Brain microvascular endothelial cell (primary cell): ENCODE measurements around the gene MIOX.
"Not testable (repeated sequence)": the region's sequence is repeated elsewhere in the genome, so short reads cannot be mapped to it uniquely, and the experiment has no call there.

ENCODE experiments used
- DNase-seq: peaks from one replicate; pipeline ENCODE4 v3.0.0-alpha.2; 2020
- H3K27ac ChIP-seq: fragments of 250-450 bp; sonication (Bioruptor Pico); 2 replicates; pipeline ENCODE4 v1.5.1; 2020; ENCODE audit warnings: mild to moderate bottlenecking, moderate library complexity
- H3K27me3 ChIP-seq: fragments of 250-450 bp; sonication (Bioruptor Pico); replicated peaks from 2 replicates; pipeline ENCODE4 v1.5.1; 2020; ENCODE audit warnings: mild to moderate bottlenecking
- H3K36me3 ChIP-seq: fragments of 250-450 bp; sonication (Bioruptor Pico); replicated peaks from 2 replicates; pipeline ENCODE4 v1.5.1; 2020; ENCODE audit warnings: mild to moderate bottlenecking
- H3K4me3 ChIP-seq: 2 replicates; pipeline ENCODE4 v1.5.1; 2011; ENCODE audit warnings: low read depth, mild to moderate bottlenecking, control low read depth, low read length, moderate library complexity
- CTCF ChIP-seq: IDR thresholded peaks from 2 replicates; pipeline ENCODE4 v1.5.1; 2011; ENCODE audit warnings: low read depth, mild to moderate bottlenecking, moderate library complexity, low read length, control low read depth, inconsistent platforms; ENCODE audit errors: missing control alignments
- in situ Hi-C: cut with HindIII; loops from 2 replicates; pipeline ENCODE4 v1.10.0; 2017; ENCODE audit warnings: low sequenced_read_pairs, low pct_ligation_motif_present

Gene MIOX

DNA sequence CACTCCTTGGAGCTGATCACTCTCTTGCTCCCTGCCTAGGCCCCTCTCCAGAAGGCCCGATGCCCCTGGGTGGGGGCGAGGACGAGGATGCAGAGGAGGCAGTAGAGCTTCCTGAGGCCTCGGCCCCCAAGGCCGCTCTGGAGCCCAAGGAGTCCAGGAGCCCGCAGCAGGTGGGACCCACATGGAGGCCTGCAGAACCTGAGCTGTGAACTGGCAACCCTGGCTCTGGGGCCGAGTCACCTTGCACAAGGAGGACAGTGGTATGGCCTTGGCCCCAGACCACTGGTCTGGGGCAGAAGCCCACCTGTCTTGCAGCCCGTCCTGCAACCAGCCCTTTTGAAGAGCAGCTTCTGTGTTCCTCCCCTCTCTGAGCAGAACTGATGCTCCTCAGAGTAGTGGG is 32.5 kb downstream of the MIOX start:
- no peak for TF ChIP-seq CTCF
- DNase-seq: no peak
- in situ Hi-C loops: no loop called here
- peaks cover 21% of the 10 kb centered on the region for H3K36me3 ChIP-seq
- H3K27me3 ChIP-seq: no peaks in the 10 kb centered on the region
- H3K27ac ChIP-seq: no peak overlapping the region
- no peak overlapping the region for H3K4me3 ChIP-seq

GRCh38 chr22:50520184-50520583 is 33.5 kb downstream of the MIOX start:
- in situ Hi-C loops, DNase-seq, H3K4me3 ChIP-seq: not testable (repeated sequence)

DNA sequence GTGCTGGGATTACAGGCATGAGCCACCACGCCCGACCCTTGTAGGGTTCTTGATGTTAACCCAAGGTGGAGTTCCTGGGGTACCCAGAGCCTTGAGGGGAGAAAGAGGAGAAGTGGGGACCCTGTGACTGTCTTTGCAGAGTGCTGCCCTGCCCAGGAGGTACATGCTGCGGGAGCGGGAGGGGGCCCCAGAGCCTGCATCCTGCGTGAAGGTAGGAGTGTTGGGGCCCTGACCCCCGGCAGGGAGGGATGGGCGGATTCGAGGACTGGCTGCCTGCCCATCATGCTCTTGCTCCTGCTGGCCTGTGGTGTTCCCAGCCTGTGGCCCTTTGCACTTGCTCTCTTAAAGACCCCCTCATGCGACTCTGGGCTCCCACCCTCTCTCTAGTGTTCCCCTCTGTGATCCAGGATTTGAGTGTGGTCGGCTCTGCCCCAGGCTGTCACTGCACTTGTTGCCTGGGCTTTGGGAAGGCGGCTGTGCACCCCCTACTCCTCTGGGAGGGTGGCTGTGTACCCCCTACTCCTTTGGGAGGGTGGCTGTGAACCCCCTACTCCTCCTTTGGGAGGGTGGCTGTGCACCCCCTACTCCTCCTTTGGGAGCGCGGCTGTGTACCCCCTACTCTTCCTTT is 34.3 kb downstream of the MIOX start:
- Histone ChIP-seq H3K27ac (no peak overlapping the region), H3K27me3 (no peaks in the 10 kb centered on the region), H3K36me3 (peaks cover 21% of the 10 kb centered on the region), H3K4me3 (no peak overlapping the region)
- no peak for TF ChIP-seq CTCF
- DNase-seq: no peak
- in situ Hi-C loops: no loop called here

More at GRCh38 chr22:50520184-50520583, 33.5 kb downstream of the MIOX start:
- H3K36me3 ChIP-seq: peaks cover 21% of the 10 kb centered on the region
- H3K27me3 ChIP-seq, H3K27ac ChIP-seq: not testable (repeated sequence)

GRCh38 chr22:50521710-50522109 is 35.1 kb downstream of the MIOX start:
- H3K27me3 ChIP-seq: no peaks in the 10 kb centered on the region
- no peak overlapping the region for H3K27ac ChIP-seq
- in situ Hi-C loops: no loop called here
- H3K36me3 ChIP-seq: peaks cover 21% of the 10 kb centered on the region
- H3K4me3 ChIP-seq: no peak overlapping the region
- TF ChIP-seq CTCF: no peak
- no peak for DNase-seq

DNA sequence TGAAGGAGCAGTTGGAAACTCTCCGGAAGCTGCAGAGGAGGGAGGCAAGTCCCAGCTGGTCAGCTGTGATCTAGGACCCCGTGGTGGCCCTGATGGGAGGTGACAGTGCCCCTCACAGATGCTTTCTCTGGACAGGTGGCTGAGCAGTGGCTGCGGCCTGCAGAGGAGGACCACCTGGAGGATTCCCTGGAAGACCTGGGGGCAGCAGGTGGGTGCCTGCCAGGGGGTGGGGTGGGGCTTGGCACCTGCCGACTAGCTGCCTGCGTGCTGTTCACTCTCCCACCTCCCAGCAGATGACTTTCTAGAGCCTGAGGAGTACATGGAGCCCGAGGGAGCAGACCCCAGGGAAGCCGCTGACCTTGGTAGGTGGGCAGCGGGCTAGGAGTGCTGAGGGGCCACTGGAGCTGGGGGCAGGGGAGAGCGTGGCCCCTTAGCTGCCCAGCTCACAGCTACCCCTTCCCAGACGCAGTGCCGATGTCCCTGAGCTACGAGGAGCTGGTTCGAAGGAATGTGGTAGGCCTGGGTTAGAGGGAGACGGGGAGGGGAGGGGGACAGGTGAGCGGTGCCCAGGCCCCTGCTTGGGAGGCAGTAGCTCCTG is 35.6 kb downstream of the MIOX start:
- Histone ChIP-seq H3K36me3 (peaks cover 21% of the 10 kb centered on the region), H3K27ac (no peak overlapping the region), H3K27me3 (no peaks in the 10 kb centered on the region), H3K4me3 (no peak overlapping the region)
- in situ Hi-C loops: no loop called here
- DNase-seq: no peak
- TF ChIP-seq CTCF: no peak

DNA sequence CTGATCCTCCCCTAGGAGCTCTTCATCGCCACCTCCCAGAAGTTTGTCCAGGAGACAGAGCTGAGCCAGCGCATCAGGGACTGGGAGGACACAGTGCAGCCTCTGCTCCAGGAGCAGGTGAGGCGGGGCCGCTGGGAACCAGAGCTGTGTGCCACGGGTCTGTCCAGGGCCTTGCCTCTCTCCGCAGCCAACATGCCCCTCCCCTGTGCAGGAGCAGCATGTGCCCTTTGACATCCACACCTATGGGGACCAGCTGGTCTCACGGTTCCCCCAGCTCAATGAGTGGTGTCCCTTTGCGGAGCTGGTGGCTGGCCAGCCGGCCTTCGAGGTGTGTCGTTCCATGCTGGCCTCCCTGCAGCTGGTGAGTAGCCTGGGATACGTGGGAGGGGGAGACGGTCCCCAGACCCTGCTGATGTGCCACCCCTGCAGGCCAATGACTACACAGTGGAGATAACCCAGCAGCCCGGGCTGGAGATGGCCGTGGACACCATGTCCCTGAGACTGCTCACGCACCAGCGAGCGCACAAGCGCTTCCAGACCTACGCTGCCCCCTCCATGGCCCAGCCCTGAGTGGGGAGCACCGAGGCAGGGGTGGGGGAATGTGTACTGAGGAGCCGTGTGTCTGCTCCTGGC is 36.3 kb downstream of the MIOX start:
- Histone ChIP-seq H3K36me3 (peaks cover 21% of the 10 kb centered on the region), H3K27ac (no peak overlapping the region), H3K4me3 (no peak overlapping the region), H3K27me3 (no peaks in the 10 kb centered on the region)
- TF ChIP-seq CTCF: no peak
- in situ Hi-C loops: no loop called here
- no peak for DNase-seq
